Endometrial microvascular endothelial cells (primary cell): ENCODE measurements around the gene MARVELD2. TPM values are rescaled to one million over a fixed set of nuclear protein-coding genes. Genes with fewer than 3 reads are reported as not detected.
"Not testable (repeated sequence)": the region's sequence is repeated elsewhere in the genome, so short reads cannot be mapped to it uniquely, and the experiment has no call there.

Experiments
- in situ Hi-C: cut with HindIII; loops from 2 replicates; pipeline ENCODE4 v1.10.0; 2017; ENCODE audit warnings: low sequenced_read_pairs, low pct_unique_long_range_greater_than_20kb; ENCODE audit errors: inconsistent ontology term
- total RNA-seq: library from RNA; depleted of rRNA; stranded (reverse); fragments of >200 nt; gene quantifications from one replicate; pipeline ENCODE4 v1.2.3, GENCODE V29; 2015; ENCODE audit errors: inconsistent ontology term

Gene MARVELD2, protein sequence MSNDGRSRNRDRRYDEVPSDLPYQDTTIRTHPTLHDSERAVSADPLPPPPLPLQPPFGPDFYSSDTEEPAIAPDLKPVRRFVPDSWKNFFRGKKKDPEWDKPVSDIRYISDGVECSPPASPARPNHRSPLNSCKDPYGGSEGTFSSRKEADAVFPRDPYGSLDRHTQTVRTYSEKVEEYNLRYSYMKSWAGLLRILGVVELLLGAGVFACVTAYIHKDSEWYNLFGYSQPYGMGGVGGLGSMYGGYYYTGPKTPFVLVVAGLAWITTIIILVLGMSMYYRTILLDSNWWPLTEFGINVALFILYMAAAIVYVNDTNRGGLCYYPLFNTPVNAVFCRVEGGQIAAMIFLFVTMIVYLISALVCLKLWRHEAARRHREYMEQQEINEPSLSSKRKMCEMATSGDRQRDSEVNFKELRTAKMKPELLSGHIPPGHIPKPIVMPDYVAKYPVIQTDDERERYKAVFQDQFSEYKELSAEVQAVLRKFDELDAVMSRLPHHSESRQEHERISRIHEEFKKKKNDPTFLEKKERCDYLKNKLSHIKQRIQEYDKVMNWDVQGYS
- total RNA-seq: 2.5 TPM

GRCh38 chr5:69414885-69415583 lies at the start of gene MARVELD2:
MARVELD2 (plus strand) TSS chr5:69415116; CDS start chr5:69419386, 4,270 bp downstream.
- in situ Hi-C loops: no loop called here

DNA sequence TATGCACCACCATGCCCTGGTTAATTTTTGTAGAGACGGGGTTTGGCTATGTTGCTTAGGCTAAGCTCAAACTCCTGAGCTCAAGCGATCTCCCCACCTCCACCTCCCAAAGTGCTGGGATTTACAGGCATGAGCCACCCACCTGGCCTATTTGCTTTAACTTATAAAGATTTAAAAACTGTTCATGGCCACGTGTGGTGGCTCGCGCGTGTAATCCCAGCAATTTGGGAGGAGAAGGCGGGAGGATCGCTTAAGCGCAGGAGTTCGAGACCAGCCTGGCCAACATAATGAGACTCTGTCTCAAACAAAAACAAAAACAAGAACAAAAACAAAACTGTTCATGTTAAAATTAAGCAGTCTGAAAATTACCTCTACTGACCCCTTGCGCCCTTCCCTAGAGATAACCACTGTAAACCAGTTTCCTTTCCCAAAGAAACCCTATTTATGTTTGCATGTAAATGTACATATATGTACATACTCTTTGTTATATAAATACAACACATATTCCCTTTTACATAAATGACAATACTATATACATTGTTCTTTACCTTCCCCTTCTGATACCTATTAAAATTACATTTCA lies 47.1 kb upstream of the MARVELD2 start:
- in situ Hi-C loops: no loop called here

DNA sequence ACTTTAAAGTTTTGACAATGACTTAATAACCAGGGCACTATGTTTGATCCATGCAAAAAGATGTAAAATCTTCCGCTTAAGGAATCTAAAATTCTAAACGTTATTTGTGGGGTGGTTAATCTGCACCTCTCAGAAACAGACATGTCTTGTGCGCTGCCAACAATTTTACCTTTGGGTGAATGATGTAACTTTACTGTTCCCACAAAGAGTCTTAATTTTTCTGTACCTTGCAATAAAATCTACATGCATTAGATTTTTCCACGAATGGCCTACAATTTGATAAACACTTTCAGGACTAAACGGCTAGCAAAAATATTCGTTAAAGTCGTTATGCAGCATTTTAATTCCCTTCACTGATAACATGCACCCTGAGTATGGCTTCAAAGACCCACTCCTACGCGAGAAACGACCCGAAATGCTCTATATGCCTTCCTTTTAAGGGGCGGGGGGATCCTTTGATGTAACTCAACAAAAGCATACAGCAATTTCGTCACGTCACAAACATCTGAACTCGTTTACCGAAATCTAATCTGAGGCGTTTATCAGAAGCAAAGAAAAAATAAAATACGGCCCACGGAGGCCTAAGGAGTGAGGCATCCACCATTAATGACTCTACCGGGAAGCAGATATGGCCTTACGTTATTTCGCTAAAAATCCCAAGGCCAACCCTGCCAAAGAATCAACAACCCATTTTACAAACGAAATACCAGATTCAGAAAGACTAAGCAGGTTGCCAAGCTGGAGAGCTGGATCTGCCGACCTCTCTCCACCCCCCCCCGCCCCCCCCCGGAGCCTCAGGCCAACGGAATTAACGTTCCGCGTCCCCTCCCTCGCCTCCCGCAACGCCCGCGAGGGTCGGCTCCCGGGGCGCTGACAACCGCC lies 46.2 kb upstream of the MARVELD2 start:
- in situ Hi-C loops: no loop called here

DNA sequence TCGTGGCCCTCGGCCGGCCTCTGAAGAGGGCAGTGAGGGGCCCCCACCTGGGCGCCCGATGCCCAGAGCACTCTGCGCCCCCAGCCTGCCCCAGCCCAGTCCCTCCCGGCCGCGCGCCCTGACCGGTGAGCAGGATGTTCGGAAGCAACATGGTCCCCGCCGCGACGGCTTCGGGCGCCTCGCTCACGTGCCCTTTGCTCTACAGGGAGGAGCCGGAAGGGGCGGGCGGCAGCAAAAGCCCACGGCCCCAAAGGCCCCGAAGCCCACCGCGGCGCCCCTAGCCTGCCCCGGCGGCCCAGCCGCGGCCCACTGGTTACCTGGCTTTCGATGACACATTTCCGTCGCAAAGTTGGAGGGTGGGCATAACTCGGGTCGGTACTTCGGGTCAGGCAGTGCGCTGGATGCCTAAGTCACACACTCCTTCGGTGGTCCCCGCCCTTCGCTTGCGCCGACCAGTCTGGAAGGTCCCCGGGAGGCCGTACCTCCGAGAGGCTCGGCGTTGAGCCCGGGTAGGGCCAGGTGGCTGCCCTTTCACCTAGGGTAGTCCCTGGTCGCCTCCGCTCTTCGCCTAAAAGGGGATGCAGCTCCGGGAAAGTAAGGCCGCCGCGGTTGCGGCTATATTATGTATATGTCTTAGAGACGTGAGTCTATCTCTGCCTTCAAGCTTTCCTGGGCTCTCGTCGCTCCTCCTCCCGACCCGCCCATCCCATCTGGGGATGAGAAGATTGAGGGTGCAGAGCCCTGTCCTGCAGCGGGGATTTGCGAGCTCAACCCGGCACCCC lies 45.4 kb upstream of the MARVELD2 start, which contains the start of the genes AK6, RAD17 and TAF9:
AK6 (minus strand) TSS at position 181 of the 782 bp plus-strand sequence; CDS start at position 151, 30 bp downstream.
RAD17 (plus strand) TSS at position 479 of the 782 bp plus-strand sequence. CDS start 2,391 bp downstream, outside the sequence.
TAF9 (minus strand) TSS at position 181 of the 782 bp plus-strand sequence. CDS start 3,783 bp downstream, outside the sequence.
- in situ Hi-C loops: no loop called here

GRCh38 chr5:69370335-69370734 lies 44.6 kb upstream of the MARVELD2 start:
- in situ Hi-C loops: not testable (repeated sequence)

GRCh38 chr5:69372394-69372793 lies 42.5 kb upstream of the MARVELD2 start:
- in situ Hi-C loops: no loop called here

GRCh38 chr5:69374911-69375446 lies 39.9 kb upstream of the MARVELD2 start:
- in situ Hi-C loops: no loop called here

GRCh38 chr5:69378376-69378775 lies 36.5 kb upstream of the MARVELD2 start:
- in situ Hi-C loops: no loop called here

DNA sequence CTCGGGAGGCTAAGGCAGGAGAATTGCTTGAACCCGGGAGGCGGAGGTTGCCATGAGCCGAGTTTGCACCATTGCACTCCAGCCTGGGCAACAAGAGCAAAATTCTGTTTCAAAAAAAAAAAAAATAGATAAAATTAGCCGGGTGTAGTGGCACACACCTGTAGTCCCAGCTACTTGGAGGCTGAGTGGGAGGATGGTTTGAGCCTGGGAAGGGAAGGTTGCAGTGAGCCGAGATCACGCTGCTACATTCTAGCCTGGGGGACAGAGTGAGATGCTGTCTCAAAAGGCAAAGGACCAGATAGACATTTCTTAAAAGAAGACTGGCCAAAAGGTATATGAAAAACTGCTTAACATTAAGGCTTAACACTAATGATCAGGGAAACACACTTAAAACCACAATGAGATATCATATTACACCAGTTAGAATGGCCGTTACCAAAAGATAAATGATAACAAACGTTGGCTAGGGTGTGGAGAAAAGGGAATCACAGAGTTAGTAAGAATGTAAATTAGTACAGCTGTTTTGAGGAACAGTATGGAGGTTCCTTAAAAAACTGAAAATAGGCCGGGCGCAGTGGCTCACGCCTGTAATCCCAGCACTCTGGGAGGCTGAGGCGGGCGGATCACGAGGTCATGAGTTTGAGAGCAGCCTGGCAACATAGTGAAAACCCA lies 10.1 kb upstream of the MARVELD2 start:
- in situ Hi-C loops: no loop called here

DNA sequence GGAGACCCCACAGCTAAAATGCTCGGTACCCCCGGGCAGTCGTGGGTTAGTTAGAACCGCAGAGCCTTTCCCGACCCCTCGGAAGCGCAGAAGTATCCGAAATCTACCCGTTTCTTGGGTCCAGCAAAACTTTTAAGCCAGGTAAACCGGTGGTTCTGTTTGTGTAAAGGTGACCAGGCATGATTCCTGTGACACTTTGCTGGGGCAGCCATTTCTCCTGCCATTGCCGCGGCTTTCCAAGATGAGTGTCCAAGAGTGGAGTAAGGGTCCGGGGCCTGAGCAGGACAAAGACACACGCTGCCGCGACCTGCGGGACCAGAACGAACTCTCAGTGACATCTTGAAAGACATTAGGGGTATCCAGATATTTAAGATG lies 655 bp downstream of the MARVELD2 start:
- in situ Hi-C loops: no loop called here

DNA sequence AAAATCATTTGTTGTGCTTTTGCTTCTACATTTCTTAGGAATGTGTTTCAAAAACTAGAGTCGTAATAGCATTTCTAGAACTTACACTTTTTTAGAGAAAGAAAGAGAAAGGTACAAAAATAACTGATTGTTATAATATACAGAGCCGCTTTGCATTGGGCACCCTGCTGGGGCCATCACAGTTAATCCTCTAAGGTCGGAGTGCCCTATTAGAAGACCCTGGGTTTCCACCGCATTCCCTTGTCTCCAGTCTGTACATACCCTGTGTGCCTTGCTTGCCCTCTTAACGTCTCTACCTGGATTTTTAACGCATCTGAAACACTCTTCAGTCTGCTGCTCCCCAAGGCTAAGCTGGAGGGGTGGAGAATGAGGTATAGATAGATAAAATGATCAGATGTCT lies 1.3 kb downstream of the MARVELD2 start:
- in situ Hi-C loops: no loop called here

- in situ Hi-C loops: no loop called here
Measured at GRCh38 chr5:69416699-69417098, 1.8 kb downstream of the MARVELD2 start.

DNA sequence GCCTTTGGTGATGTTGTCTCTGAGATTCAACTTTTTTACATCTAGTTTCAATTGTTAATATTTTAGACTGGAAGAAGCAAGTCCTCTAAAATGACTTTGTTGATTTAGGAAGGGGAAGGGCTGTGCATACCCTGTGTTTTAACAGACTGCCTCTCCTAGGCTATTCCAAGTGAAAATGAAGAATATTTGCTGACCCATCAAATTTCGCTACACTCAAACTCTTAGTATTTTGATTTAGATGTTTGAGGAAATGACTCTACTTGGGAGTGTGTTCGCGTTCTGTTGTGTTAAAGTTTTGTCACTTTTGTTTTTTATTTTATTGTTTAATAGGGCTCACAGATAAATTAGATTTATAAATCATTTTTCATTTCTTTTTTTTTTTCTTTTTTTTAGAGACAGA lies 3.6 kb downstream of the MARVELD2 start:
- in situ Hi-C loops: no loop called here

DNA sequence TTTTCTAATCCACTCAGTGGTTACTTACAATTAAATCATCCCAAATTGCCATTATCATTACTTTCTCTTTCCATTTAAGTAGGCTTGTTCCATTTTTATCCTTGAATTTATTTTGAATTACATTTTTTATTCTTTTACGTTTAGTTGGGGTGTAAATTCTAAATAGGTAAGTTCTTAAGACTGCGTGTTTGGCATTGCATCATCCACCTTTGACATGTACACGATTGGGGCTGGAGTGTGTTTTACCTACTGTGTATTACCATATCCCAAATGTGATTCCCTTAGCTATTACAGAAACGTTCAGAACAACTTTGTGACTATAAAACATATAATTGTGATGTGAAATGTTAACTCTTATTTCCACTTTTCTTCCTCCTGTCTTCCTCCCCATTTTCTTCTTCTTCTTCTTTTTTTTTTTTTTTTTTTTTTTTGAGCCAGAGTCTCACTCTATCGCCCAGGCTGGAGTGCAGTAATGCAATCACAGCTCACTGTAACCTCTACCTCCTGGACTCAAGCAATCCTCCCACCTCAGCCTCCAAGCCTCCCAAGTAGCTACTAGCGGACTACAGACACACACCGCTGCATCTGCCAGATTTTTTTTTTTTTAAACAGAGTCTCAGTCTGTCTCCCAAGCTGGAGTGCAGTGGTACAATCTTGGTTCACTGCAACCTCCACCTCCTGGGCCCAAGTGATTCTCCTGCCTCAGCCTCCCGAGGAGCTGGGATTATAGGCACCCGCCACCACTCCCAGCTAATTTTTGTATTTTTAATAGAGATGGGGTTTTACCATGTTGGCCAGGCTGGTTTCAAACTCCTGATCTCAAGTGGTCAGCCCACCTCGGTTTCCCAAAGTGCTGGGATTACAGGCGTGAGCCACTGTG lies 16.7 kb downstream of the MARVELD2 start:
- in situ Hi-C loops: no loop called here

- in situ Hi-C loops: no loop called here
Measured at GRCh38 chr5:69432412-69433206, 17.7 kb downstream of the MARVELD2 start.
